Endothelial cell (in vitro differentiated cells): ENCODE measurements around the gene HOXD3. TPM values are rescaled to one million over a fixed set of nuclear protein-coding genes. Genes with fewer than 3 reads are reported as not detected.

Experiments
- DNase-seq: peaks from one replicate; pipeline ENCODE4 v3.0.0; 2021; ENCODE audit warnings: low spot score
- H3K27ac Mint-ChIP-seq: one replicate; pipeline ENCODE4 v1.8.0; 2021; ENCODE audit warnings: mixed read lengths, inconsistent platforms; ENCODE audit not compliant: unreplicated experiment
- H3K27me3 Mint-ChIP-seq: one replicate; pipeline ENCODE4 v1.8.0; 2021; ENCODE audit warnings: mild to moderate bottlenecking, moderate library complexity, mixed read lengths, inconsistent platforms; ENCODE audit not compliant: unreplicated experiment
- H3K36me3 Mint-ChIP-seq: one replicate; pipeline ENCODE4 v1.8.0; 2021; ENCODE audit warnings: mild to moderate bottlenecking, low read depth, mixed read lengths, inconsistent platforms; ENCODE audit not compliant: unreplicated experiment
- H3K4me1 Mint-ChIP-seq: one replicate; pipeline ENCODE4 v1.8.0; 2021; ENCODE audit warnings: mild to moderate bottlenecking, mixed read lengths, inconsistent platforms; ENCODE audit not compliant: unreplicated experiment
- H3K4me3 Mint-ChIP-seq: one replicate; pipeline ENCODE4 v1.8.0; 2021; ENCODE audit warnings: mild to moderate bottlenecking, mixed read lengths, inconsistent platforms; ENCODE audit not compliant: unreplicated experiment
- H3K9me3 Mint-ChIP-seq: one replicate; pipeline ENCODE4 v1.8.0; 2021; ENCODE audit warnings: mixed read lengths, inconsistent platforms; ENCODE audit not compliant: unreplicated experiment
- CTCF ChIP-seq: fragments of 200-600 bp; sonication (generic); IDR thresholded peaks from one replicate; pipeline ENCODE4 v1.5.0; 2021; ENCODE audit warnings: antibody characterized with exemption; ENCODE audit not compliant: unreplicated experiment
- total RNA-seq: library from RNA; stranded (reverse); fragmentation: NEBNext Ultra II Directional; extraction: Animal tissue kit (Norgen Biotek cat#: 25700); gene quantifications from one replicate; pipeline ENCODE4 v1.2.1, GENCODE V29; 2021; ENCODE audit not compliant: unreplicated experiment

HOXD3 gene
- total RNA-seq, 1 donor from 2014 or later: 4.1 TPM

DNA sequence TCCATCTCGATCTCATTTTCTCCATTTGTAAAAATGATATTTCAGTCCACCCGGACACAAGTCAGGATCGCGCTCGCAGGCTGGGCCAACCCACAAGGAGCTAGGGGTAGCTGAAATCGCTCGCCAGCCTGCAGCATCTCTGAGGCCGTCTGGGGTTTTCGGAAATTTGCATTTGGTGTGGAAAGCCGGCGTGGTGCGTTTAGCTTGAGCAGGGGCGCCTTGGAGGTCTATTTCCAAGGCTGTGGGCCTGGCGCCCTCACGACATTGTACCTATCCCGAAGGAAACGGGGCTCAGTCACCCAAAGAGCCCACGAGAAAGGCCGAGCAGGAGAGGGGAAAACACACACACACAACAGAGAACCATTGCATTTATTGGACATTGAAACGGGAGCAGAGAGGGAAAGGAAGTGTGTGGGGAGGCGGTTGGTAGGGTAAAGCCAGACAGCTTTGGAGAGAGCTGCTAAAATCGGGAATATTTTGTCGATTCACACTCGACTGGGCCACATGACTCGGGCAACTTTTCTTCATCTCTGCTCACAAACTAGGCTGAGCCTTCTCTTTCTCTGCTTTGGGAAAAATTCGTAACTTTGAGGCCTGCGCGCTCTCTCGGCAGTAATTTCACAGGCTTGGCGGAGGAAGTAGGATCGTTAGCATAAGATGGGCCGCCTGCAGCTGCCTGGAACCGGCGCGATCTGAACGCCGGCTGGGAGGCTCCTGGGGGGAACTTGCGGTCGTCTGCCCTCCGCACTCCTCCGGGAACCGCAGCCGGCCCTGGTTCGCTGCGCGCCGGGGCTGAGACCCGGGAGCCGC is 28.7 kb upstream of the HOXD3 start:
- Mint-ChIP-seq H3K4me3 (peak overlapping the region; percentile 90), H3K4me1 (peaks cover 30% of the 10 kb centered on the region), H3K27ac (peak overlapping the region; percentile 7), H3K9me3 (no peaks in the 10 kb centered on the region), H3K36me3 (no peaks in the 10 kb centered on the region), H3K27me3 (peaks cover 43% of the 10 kb centered on the region)
- TF ChIP-seq CTCF: no peak
- peak; percentile 24 for DNase-seq

DNA sequence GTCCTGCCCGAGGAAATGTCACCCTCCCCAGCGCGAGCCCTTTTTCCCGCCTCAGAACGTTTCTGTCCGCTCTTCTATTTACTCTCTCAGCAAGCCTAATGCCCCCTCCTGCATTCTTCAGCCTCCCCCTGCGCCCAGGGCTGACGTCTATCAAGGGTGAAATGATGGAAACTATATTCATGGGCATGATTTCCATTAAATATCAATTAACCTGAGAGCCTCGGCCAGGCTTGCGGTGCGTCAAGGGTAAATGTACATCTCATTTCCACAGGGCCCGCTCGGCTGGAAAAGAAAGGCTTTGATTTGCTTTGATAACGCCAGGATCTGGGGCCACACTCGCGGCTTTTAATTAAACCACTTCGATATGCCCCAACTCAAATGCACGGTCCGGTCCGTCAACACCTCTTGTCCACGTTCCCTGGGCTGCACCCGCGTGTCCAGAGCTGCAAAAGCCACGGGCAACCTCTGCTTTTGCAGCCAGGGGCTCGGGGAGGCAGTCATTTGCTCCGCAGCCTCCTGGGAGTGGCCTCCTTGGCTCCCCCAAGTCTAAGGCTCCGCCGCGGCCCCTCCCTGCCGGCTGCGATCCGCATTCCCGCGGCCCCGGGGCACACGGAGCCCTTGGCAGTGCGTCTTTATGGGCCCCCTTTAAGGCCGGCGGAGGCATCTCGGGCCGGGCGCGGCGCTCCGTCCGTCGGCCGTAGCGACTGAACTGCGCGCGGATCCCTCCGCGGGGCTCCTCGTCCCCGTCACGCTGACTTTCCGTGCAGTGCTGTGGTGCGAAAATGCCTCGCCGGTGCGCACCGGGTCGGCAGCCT is 27.9 kb upstream of the HOXD3 start, which contains the start of gene HOXD8:
Gene HOXD8 (plus strand): TSS at position 724 of the 815 bp plus-strand sequence. CDS start 662 bp downstream, outside the sequence.
- peaks cover 40% of the 10 kb centered on the region for H3K27me3 Mint-ChIP-seq
- H3K36me3 Mint-ChIP-seq: no peaks in the 10 kb centered on the region
- peak within 1 kb of the TSS; percentile 76 for H3K27ac Mint-ChIP-seq
- no peaks in the 10 kb centered on the region for H3K9me3 Mint-ChIP-seq
- TF ChIP-seq CTCF: no peak
- peaks cover 28% of the 10 kb centered on the region for H3K4me1 Mint-ChIP-seq
- peak within 1 kb of the TSS; percentile 90 for H3K4me3 Mint-ChIP-seq
- DNase-seq: peak; percentile 74

DNA sequence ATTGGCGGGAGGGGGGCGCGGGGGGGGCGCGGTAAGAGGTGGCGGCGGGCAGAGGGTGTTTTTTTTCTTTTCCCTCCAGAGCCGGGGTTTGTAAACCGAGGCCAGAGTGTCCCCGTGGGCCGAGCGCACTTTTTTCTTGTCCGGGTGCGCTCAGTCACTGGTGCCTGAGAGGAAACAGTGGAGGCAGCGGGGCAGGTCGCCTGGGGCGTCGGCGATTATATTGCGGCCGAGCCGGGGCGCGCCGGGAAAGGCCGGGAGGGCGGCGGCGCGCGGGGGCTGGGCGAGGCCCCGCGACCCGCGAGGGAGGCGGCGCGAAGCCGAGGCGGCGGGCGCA is 27.3 kb upstream of the HOXD3 start:
- TF ChIP-seq CTCF: no peak
- DNase-seq: no peak
- H3K9me3 Mint-ChIP-seq: no peaks in the 10 kb centered on the region
- peak overlapping the region; percentile 81 for H3K4me3 Mint-ChIP-seq
- peaks cover 38% of the 10 kb centered on the region for H3K27me3 Mint-ChIP-seq
- no peaks in the 10 kb centered on the region for H3K36me3 Mint-ChIP-seq
- H3K27ac Mint-ChIP-seq: no peak overlapping the region
- peaks cover 29% of the 10 kb centered on the region for H3K4me1 Mint-ChIP-seq

DNA sequence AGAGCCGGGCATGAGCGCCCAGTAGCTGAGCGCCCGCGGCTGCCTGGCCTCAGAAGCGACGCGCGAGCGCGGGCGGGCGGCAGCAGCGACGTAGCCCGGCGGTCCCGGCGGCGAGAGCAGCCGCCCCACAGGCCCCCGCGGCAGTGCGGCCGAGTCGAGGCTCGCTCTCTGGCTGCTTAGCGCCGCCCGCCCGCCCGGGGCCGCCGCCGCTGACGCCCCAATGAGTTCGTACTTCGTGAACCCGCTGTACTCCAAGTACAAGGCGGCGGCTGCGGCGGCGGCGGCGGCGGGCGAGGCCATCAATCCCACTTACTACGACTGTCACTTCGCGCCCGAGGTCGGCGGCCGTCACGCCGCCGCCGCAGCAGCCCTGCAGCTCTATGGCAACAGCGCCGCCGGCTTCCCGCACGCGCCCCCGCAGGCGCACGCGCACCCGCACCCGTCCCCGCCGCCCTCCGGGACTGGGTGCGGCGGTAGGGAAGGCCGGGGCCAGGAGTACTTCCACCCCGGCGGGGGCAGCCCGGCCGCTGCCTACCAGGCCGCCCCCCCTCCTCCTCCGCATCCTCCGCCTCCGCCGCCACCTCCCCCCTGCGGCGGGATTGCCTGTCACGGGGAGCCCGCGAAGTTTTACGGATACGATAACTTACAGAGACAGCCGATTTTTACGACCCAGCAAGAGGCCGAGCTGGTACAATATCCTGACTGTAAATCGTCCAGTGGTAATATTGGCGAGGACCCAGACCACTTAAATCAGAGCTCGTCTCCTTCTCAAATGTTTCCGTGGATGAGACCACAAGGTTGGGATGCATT is 26.8 kb upstream of the HOXD3 start:
- Mint-ChIP-seq H3K4me3 (peak overlapping the region; percentile 87), H3K27me3 (peaks cover 43% of the 10 kb centered on the region), H3K4me1 (peaks cover 35% of the 10 kb centered on the region), H3K27ac (peak overlapping the region; percentile 88), H3K36me3 (peaks cover 2% of the 10 kb centered on the region), H3K9me3 (no peaks in the 10 kb centered on the region)
- no peak for TF ChIP-seq CTCF
- DNase-seq: no peak
